ENCODE data around the gene BRSK2.

The BRSK2 gene

GRCh38 chr11:1377231-1377780 is 12.4 kb upstream of the BRSK2 start:
- no peak for DNase-seq

DNA sequence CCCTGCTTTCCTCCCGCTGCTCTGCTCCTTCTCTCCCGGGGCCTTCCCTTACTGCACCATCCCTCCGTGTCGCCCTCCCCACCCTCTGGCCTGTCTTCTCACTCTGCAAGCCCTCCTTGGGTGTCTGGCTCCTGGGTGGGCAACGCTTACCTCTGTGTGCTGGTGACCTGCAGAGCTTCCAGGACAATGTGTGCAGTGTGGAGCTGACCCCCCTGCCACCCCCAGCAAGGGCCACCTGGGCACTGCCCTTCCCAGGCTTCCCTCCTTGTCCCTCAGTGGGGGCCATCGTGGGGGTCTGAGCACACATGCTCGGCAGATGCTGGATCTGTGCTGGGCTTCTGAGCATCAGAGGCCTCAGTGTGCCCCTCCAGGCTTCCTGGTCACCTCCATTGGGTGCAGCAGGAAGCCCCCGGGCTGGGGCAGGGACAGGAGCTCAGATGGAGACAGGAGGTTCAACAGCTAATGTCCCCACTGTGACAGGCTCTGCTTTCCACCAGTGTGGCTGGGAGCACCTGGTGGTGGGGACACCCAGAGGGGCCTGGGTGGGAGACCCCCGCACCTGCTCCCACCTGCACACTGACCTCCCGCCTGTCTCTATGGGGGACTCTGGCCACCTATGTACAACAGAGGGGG is 7.8 kb upstream of the BRSK2 start:
- DNase-seq: no peak

DNA sequence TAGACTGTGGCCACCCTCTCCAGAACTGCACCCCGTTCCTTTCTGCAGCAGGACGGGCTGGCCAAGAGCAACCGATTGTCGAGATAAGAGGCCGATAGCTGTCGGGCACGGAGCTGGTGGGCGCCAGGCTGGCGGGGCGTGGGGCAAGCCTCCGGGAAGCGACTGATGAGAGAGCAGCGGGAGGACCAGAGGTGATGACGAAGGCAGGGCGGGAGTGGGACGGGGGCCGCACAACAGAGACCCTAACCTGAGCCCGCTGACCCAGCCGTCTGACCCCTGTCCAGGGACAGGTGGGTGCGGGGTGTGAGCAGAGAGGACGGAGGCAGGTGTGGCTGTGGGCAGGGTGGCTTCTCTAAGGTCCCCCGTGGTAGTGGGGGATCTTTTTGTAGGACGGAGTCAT is 7.3 kb upstream of the BRSK2 start:
- no peak for DNase-seq

- DNase-seq: peak; percentile 78
Measured at GRCh38 chr11:1382831-1383607, 6.7 kb upstream of the BRSK2 start.

DNA sequence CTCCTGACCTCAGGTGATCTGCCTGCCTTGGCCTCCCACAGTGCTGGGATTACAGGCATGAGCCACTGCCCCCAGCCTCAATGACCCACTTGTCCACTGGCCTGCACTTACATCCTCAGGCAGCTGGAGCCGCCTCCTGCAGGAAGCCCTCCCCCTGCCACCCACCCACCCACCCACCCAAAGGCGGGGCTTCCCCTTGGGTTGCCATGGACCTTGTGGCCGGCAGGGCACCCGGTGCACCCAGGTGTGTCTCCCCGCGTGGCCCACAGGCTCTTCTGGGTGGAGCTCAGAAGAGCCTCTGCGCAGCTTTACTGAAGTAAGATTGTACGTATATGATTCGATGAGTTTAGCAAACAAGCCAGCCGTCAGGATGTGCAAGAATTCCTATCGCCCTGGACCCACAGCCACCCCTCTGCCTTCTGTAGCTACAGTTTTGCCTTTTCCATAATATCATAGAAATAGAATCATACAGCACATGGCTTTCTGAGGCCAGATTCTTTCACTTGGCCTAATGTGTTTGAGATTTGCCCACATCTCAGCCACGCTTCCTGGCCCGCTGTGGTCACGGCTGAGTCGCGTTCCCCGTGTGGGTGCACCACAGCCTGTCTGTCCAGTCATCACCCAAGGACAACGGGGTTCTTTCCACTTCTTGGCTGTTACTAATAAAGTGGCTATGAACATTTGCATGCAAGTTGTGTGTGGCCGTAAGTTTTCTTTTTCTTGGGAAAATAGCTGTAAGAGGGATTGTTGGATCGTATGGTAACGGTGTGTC is 5.3 kb upstream of the BRSK2 start:
- no peak for DNase-seq

- no peak for DNase-seq
Measured at GRCh38 chr11:1387521-1387920, 2.2 kb upstream of the BRSK2 start.

GRCh38 chr11:1387961-1388762 is 1.6 kb upstream of the BRSK2 start:
- DNase-seq: no peak

DNA sequence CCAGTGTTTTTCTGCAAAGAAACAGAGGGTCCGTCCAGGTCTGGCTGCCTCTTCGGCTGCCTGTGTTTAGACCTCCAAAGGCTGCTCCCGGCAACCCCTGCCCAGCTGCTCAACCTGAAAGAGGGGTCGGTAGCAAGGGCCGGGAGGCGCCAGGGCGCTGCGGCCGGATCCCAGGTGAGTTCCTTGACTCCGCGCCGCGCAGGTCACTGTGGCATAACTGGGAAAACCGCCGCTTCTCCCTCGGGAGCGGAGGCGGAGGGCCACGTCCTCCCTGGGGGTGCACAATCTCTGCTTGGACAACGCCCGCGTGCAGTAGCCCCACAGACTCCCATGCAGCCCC is 1.0 kb upstream of the BRSK2 start:
- no peak for DNase-seq

GRCh38 chr11:1389103-1389931 is 417 bp upstream of the BRSK2 start:
- peak; percentile 98 for DNase-seq

- no peak for DNase-seq
Measured at GRCh38 chr11:1390569-1391164, 933 bp downstream of the BRSK2 start.

- no peak for DNase-seq
Measured at GRCh38 chr11:1391165-1392075, 1.7 kb downstream of the BRSK2 start.

- no peak for DNase-seq
Measured at GRCh38 chr11:1392111-1392510, 2.4 kb downstream of the BRSK2 start.

GRCh38 chr11:1392561-1392960 is 2.8 kb downstream of the BRSK2 start:
- no peak for DNase-seq

DNA sequence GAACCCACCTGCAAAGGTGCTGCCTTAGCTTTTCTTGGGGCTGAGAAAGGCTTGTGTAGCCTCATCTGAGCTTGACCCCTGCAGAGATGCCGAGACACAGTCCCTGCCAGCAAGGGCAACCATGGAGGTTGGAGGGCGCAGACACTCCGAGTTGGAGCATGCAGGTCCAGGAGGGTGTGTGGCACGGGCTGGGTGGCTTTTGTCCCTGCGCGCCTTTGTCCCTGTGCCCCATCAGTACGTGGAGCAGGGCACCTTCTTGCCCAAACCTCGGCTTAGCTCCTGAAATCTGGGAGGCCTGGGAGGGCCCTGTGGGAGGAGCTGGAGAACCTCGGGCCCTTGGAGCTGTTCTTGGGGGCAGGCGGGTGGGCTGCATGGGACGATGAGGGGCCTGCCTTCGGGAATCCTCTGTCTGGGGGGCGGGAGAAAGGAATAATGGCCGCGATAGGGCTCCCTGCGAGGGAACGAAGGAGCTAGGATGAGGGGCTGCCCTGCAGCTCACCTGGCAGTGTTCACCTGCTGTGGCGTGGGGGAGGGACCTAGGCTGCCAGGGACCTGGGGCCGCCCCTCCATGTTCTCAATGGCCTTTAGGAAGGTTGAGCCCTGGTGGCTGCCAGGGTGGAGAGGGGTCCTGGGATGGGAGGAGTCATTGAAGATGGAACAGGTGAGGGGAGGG is 3.4 kb downstream of the BRSK2 start:
- no peak for DNase-seq

DNA sequence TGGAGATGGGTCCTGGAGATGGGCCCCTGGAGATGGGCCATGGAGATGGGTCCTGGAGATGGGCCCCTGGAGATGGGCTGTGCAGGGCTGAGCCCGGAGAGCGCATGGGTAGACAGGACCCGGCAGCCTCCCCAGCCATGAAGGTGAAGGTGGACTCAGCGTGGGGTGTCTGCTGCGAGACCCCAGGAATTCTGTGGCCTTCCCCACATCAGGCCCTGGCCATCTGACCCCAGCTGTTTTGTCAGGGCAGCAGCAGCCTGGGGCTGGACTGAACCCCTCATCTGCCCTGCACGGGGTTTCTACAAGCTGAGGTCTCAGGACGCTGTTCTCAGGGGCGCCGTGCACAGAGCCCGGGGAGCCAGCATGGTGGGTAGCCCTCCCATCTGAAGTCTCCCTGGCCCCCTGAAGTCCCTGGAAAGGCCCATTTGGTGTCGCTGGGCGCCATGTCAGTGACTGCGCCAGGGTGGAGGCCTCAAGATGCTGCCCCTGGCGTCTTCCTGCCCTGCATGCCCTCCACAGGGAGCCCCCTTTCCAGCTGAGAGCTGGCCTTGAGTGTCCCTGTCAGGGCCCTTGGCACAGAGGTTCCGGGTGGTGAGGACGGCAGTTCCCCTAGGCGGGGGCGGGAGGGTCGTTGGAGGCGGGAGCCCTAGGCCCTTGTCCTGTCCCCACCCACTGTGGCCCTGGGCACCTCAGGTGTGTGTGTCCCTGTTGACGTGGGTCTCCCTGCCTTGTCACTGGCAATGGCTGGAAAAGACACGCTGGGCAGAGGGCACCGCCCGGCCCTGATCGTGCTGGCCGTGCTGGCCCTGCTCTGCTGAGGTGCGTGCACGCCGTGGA is 5.4 kb downstream of the BRSK2 start:
- DNase-seq: no peak

DNA sequence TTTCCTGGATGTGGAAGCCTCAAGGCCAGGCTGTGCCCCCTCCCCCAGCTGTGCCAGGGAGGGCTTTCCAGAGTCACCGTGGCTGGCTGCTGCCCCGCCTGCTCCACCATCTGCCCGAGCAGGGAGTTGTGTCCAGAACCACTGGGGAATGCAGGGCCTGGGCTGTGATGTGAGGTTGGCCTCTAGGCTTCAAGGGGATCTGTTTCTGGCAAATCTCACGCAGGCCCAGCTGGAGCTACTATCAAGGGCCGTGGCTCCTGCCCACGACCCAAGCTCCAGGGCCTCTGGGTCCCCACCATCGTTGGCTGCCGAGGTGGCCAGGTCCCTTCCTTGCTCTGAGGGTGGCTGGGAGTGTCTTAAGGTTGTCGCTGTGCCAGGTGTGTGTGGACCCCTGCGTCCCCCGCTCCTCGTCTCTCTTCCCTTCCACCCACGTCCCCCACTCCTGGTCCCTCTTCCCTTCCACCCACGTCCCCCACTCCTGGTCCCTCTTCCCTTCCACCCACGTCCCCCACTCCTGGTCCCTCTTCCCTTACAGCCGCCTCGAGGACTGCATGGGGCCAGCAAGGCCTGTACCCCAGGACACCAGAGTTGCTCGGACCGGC is 6.1 kb downstream of the BRSK2 start:
- no peak for DNase-seq

- no peak for DNase-seq
Measured at GRCh38 chr11:1396375-1396841, 6.7 kb downstream of the BRSK2 start.

DNA sequence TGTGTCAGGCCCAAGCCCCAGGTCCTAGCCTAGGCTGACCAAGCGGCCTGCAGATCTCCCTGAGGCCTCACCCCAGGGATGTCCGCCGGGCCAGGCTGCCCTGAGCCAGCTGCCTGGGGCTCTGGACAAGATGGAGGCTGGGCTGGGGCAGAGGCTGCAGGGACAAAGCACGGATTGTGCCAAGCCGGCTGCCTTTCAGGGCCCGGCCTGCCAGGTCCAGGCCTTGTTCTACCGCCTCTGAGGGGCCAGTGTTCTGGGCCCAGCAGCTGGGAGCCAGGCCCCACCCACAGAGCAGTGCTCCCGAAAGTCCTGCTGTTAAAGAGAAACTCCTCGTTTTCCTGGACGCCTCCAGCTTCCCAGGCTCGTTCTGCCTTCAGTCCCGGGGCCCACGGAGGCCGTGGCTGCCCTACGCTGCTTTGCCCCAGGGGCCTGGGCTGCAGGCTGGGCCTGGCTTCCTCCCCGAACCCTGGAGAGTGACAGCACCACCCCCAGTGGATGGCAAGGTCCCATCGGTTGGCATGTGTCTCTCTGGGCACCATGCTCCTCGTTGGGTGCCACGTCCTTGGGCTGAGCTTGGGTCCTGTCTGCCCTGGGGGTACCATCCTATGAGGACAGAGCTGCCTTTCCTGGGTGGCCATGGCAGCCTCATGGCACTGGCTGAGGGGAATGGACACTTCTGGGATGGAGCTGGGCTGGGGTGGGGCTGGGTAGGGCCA is 7.6 kb downstream of the BRSK2 start:
- no peak for DNase-seq

All from stimulated activated CD4-positive, alpha-beta T cell treated with anti-CD3 and anti-CD28 coated beads, Interleukin-12 subunit alpha, Interleukin-12 subunit beta, amount 100 ng/mL, for 4 hours (primary cell).